Measurements from ENCODE around the gene SLCO2B1. TPM values are rescaled to one million over a fixed set of nuclear protein-coding genes. Genes with fewer than 3 reads are reported as not detected.

The SLCO2B1 gene
- total RNA-seq, 1 donor from 2014 or later = 2.6 TPM

GRCh38 chr11:75219869-75220268 is 69.0 kb downstream of the SLCO2B1 start:
- peaks cover 2% of the 10 kb centered on the region for H3K9me3 Mint-ChIP-seq (ENCODE audit: unreplicated experiment)
- no peaks in the 10 kb centered on the region for H3K9me3 ChIP-seq (ENCODE audit: insufficient read depth, low read depth, low read length)
- no peaks in the 10 kb centered on the region for H4K20me1 ChIP-seq (ENCODE audit: insufficient read depth, low read length)
- H3K4me3 Mint-ChIP-seq (ENCODE audit: unreplicated experiment) = no peak overlapping the region
- FAIRE-seq (no peak), DNase-seq (ENCODE audit: low read depth) (no peak)
- no peak overlapping the region for H3K27ac Mint-ChIP-seq (ENCODE audit: unreplicated experiment)
- H3K27me3 ChIP-seq (ENCODE audit: insufficient read depth, low read length) = peaks cover 2% of the 10 kb centered on the region
- H3K27me3 Mint-ChIP-seq (ENCODE audit: low read depth, unreplicated experiment) = peaks cover 53% of the 10 kb centered on the region
- no peak overlapping the region for H3K9ac ChIP-seq (ENCODE audit: low read length)
- H3K27ac ChIP-seq (ENCODE audit: low read depth, low read length) = no peak overlapping the region
- no peaks in the 10 kb centered on the region for H3K4me1 ChIP-seq (ENCODE audit: insufficient read depth, low read length)
- H2AFZ ChIP-seq (ENCODE audit: low read depth, low read length) = no peak overlapping the region
- H3K4me3 ChIP-seq (ENCODE audit: insufficient read depth, low read depth, low read length) = no peak overlapping the region
- H3K4me2 ChIP-seq (ENCODE audit: low read length) = no peak overlapping the region
- H3K79me2 ChIP-seq (ENCODE audit: insufficient read depth, low read length) = no peaks in the 10 kb centered on the region
- no peaks in the 10 kb centered on the region for H3K4me1 Mint-ChIP-seq (ENCODE audit: low read depth, unreplicated experiment)
- no peak for TF ChIP-seq CTCF (IDR thresholded peaks at IDR 0.05; ENCODE audit: insufficient read depth, low read depth, low read length)
- no peak for TF ChIP-seq EZH2 (IDR thresholded peaks at IDR 0.05; ENCODE audit: insufficient read depth, low read length)
- H3K36me3 ChIP-seq (ENCODE audit: insufficient read depth, low read length) = no peaks in the 10 kb centered on the region
- H3K36me3 Mint-ChIP-seq (ENCODE audit: low read depth, unreplicated experiment) = peaks cover 2% of the 10 kb centered on the region

GRCh38 chr11:75223954-75224643 is 73.2 kb downstream of the SLCO2B1 start:
- TF ChIP-seq CTCF (IDR thresholded peaks at IDR 0.05; ENCODE audit: insufficient read depth, low read depth, low read length) (no peak), EZH2 (IDR thresholded peaks at IDR 0.05; ENCODE audit: insufficient read depth, low read length) (no peak)
- Histone ChIP-seq H3K9me3 (ENCODE audit: insufficient read depth, low read depth, low read length) (no peaks in the 10 kb centered on the region), H3K79me2 (ENCODE audit: insufficient read depth, low read length) (no peaks in the 10 kb centered on the region), H2AFZ (ENCODE audit: low read depth, low read length) (no peak overlapping the region), H3K4me2 (ENCODE audit: low read length) (no peak overlapping the region), H3K9ac (ENCODE audit: low read length) (no peak overlapping the region), H3K4me3 (ENCODE audit: insufficient read depth, low read depth, low read length) (no peak overlapping the region), H3K27ac (ENCODE audit: low read depth, low read length) (no peak overlapping the region), H3K36me3 (ENCODE audit: insufficient read depth, low read length) (no peaks in the 10 kb centered on the region), H3K4me1 (ENCODE audit: insufficient read depth, low read length) (no peaks in the 10 kb centered on the region), H4K20me1 (ENCODE audit: insufficient read depth, low read length) (no peaks in the 10 kb centered on the region), H3K27me3 (ENCODE audit: insufficient read depth, low read length) (peaks cover 5% of the 10 kb centered on the region)
- no peak for FAIRE-seq
- no peak for DNase-seq (ENCODE audit: low read depth)
- no peak overlapping the region for H3K4me3 Mint-ChIP-seq (ENCODE audit: unreplicated experiment)
- no peaks in the 10 kb centered on the region for H3K4me1 Mint-ChIP-seq (ENCODE audit: low read depth, unreplicated experiment)
- no peak overlapping the region for H3K27ac Mint-ChIP-seq (ENCODE audit: unreplicated experiment)
- no peaks in the 10 kb centered on the region for H3K36me3 Mint-ChIP-seq (ENCODE audit: low read depth, unreplicated experiment)
- H3K27me3 Mint-ChIP-seq (ENCODE audit: low read depth, unreplicated experiment) = peaks cover 21% of the 10 kb centered on the region
- no peaks in the 10 kb centered on the region for H3K9me3 Mint-ChIP-seq (ENCODE audit: unreplicated experiment)

- no peak for TF ChIP-seq CTCF (IDR thresholded peaks at IDR 0.05; ENCODE audit: insufficient read depth, low read depth, low read length)
- TF ChIP-seq EZH2 (IDR thresholded peaks at IDR 0.05; ENCODE audit: insufficient read depth, low read length) = no peak
- Histone ChIP-seq H3K4me1 (ENCODE audit: insufficient read depth, low read length) (no peaks in the 10 kb centered on the region), H3K4me2 (ENCODE audit: low read length) (no peak overlapping the region), H4K20me1 (ENCODE audit: insufficient read depth, low read length) (no peaks in the 10 kb centered on the region), H3K27me3 (ENCODE audit: insufficient read depth, low read length) (peaks cover 5% of the 10 kb centered on the region), H3K79me2 (ENCODE audit: insufficient read depth, low read length) (no peaks in the 10 kb centered on the region), H3K27ac (ENCODE audit: low read depth, low read length) (no peak overlapping the region), H3K9me3 (ENCODE audit: insufficient read depth, low read depth, low read length) (no peaks in the 10 kb centered on the region), H3K4me3 (ENCODE audit: insufficient read depth, low read depth, low read length) (no peak overlapping the region), H3K9ac (ENCODE audit: low read length) (no peak overlapping the region), H3K36me3 (ENCODE audit: insufficient read depth, low read length) (no peaks in the 10 kb centered on the region), H2AFZ (ENCODE audit: low read depth, low read length) (no peak overlapping the region)
- FAIRE-seq (no peak), DNase-seq (ENCODE audit: low read depth) (no peak)
- Mint-ChIP-seq H3K27ac (ENCODE audit: unreplicated experiment) (no peak overlapping the region), H3K36me3 (ENCODE audit: low read depth, unreplicated experiment) (no peaks in the 10 kb centered on the region), H3K4me1 (ENCODE audit: low read depth, unreplicated experiment) (no peaks in the 10 kb centered on the region), H3K9me3 (ENCODE audit: unreplicated experiment) (no peaks in the 10 kb centered on the region), H3K4me3 (ENCODE audit: unreplicated experiment) (no peak overlapping the region), H3K27me3 (ENCODE audit: low read depth, unreplicated experiment) (peaks cover 30% of the 10 kb centered on the region)
Observed at GRCh38 chr11:75225794-75226193, 74.9 kb downstream of the SLCO2B1 start.
